ENCODE results near the gene JPH4.

GRCh38 chr14:23572836-23573235 lies 5.8 kb downstream of the JPH4 start:
- TF ChIP-seq, protein P1, sequence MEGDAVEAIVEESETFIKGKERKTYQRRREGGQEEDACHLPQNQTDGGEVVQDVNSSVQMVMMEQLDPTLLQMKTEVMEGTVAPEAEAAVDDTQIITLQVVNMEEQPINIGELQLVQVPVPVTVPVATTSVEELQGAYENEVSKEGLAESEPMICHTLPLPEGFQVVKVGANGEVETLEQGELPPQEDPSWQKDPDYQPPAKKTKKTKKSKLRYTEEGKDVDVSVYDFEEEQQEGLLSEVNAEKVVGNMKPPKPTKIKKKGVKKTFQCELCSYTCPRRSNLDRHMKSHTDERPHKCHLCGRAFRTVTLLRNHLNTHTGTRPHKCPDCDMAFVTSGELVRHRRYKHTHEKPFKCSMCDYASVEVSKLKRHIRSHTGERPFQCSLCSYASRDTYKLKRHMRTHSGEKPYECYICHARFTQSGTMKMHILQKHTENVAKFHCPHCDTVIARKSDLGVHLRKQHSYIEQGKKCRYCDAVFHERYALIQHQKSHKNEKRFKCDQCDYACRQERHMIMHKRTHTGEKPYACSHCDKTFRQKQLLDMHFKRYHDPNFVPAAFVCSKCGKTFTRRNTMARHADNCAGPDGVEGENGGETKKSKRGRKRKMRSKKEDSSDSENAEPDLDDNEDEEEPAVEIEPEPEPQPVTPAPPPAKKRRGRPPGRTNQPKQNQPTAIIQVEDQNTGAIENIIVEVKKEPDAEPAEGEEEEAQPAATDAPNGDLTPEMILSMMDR (conservative IDR thresholded peaks at IDR 0.05 in 1 of 2, IDR thresholded peaks at IDR 0.05 in 1 of 2; ENCODE audit: low read depth in 1 of 2, low read length in 2 of 2): no peak
- no peak for TF ChIP-seq EZH2 (IDR thresholded peaks at IDR 0.05; ENCODE audit: low read length, missing control alignments)
